Activated CD4-positive, alpha-beta T cell treated with anti-CD3 and anti-CD28 coated beads, Interleukin-2, amount 10 ng/mL, durations not matched to agents 24 days and 14 days (primary cell): Measurements from ENCODE around the gene RPL39. TPM values are rescaled to one million over a fixed set of nuclear protein-coding genes. Genes with fewer than 3 reads are reported as not detected.
A peak's percentile ranks its signal among the peaks of the same experiment; 100 is the strongest.
"Not testable (repeated sequence)": the region's sequence is repeated elsewhere in the genome, so short reads cannot be mapped to it uniquely, and the experiment has no call there.

Experiments
- DNase-seq: peaks from one replicate; pipeline ENCODE4 v3.0.0; 2022
- H3K27ac Mint-ChIP-seq: one replicate; pipeline ENCODE4 v1.8.0; 2022; ENCODE audit warnings: mild to moderate bottlenecking, mixed read lengths
- H3K27me3 Mint-ChIP-seq: one replicate; pipeline ENCODE4 v1.8.0; 2022; ENCODE audit warnings: mixed read lengths
- H3K36me3 Mint-ChIP-seq: one replicate; pipeline ENCODE4 v1.8.0; 2022; ENCODE audit warnings: low read depth, mild to moderate bottlenecking, mixed read lengths
- H3K4me1 Mint-ChIP-seq: one replicate; pipeline ENCODE4 v1.8.0; 2021; ENCODE audit warnings: mixed read lengths
- H3K4me3 Mint-ChIP-seq: one replicate; pipeline ENCODE4 v1.8.0; 2022; ENCODE audit warnings: mild to moderate bottlenecking, moderate library complexity, mixed read lengths
- H3K9me3 Mint-ChIP-seq: one replicate; pipeline ENCODE4 v1.8.0; 2021; ENCODE audit warnings: mixed read lengths
- intact Hi-C: fragments of 100-400 bp; cut with micrococcal nuclease; formaldehyde crosslinking; loops from one replicate; pipeline ENCODE4 v1.15.1; 2023
- total RNA-seq: library from RNA; stranded (reverse); gene quantifications from 2 replicates; pipeline ENCODE4 v1.2.3, GENCODE V29; 2022

Gene RPL39
- total RNA-seq: 2,109 and 2,135 TPM in 2 replicates

GRCh38 chrX:119791437-119792231 is at the start of gene RPL39:
TSS of gene RPL39 (minus strand) at chrX:119791630. CDS start at chrX:119791576, 54 bp downstream.
- Mint-ChIP-seq H3K36me3 (peaks cover 38% of the 10 kb centered on the region), H3K9me3 (no peaks in the 10 kb centered on the region), H3K27me3 (no peaks in the 10 kb centered on the region), H3K4me3 (peak within 1 kb of the TSS; percentile 93), H3K4me1 (peaks cover 14% of the 10 kb centered on the region), H3K27ac (peak within 1 kb of the TSS; percentile 97)
- intact Hi-C loops: loop anchor here (1.0 to 5.0 kb wide), 7 partner anchors 34 to 152 kb away; partner anchors contain the start of genes NDUFA1, NKAP, RNF113A and SEPTIN6
- peak; percentile 94 for DNase-seq

GRCh38 chrX:119833905-119834304 is 42.5 kb upstream of the RPL39 start:
- Mint-ChIP-seq H3K4me1 (no peaks in the 10 kb centered on the region), H3K36me3 (peaks cover 50% of the 10 kb centered on the region), H3K27ac (no peak overlapping the region), H3K9me3 (no peaks in the 10 kb centered on the region), H3K27me3 (no peaks in the 10 kb centered on the region), H3K4me3 (no peak overlapping the region)
- intact Hi-C loops: no loop called here
- DNase-seq: no peak

- Mint-ChIP-seq H3K4me3 (no peak overlapping the region), H3K36me3 (peaks cover 22% of the 10 kb centered on the region), H3K27me3 (no peaks in the 10 kb centered on the region), H3K27ac (no peak overlapping the region), H3K4me1 (peaks cover 2% of the 10 kb centered on the region), H3K9me3 (no peaks in the 10 kb centered on the region)
- no peak for DNase-seq
- intact Hi-C loops: no loop called here
Measured at GRCh38 chrX:119828446-119828845, 37.0 kb upstream of the RPL39 start.

DNA sequence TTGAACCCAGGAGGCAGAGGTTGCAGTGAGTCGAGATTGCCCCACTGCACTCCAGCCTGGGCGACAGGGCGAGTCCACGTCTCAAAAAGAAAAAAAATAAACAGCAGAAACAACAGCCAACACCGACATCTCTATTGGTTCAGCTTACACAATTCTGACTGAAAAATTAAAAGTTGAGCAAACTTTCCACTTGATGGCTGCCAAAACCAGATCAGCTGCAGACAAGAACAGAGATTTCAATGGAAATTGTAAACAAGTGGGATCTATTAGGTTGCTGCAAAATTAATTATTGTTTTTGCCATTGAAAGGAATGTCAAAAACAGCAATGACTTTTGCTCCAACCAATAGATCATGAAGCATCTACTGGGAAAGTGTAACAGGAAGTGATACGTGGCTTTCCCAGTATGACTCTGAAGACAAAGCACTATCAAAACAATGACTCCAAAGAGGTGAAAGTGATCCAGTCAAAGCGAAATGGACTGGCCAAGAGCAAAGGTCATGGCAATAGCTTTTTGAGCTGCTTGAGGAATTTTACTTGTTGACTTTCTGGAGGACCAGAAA is 35.0 kb upstream of the RPL39 start:
- no peaks in the 10 kb centered on the region for H3K9me3 Mint-ChIP-seq
- peak; percentile 63 for DNase-seq
- H3K4me3 Mint-ChIP-seq: no peak overlapping the region
- H3K36me3 Mint-ChIP-seq: peaks cover 18% of the 10 kb centered on the region
- H3K27ac Mint-ChIP-seq: peak overlapping the region; percentile 45
- intact Hi-C loops: loop anchor here (2.0 kb wide), 2 partner anchors 36 to 70 kb away; partner anchors contain the start of gene RPL39
- no peaks in the 10 kb centered on the region for H3K27me3 Mint-ChIP-seq
- peaks cover 4% of the 10 kb centered on the region for H3K4me1 Mint-ChIP-seq

GRCh38 chrX:119824221-119824620 is 32.8 kb upstream of the RPL39 start:
- H3K4me3 Mint-ChIP-seq, H3K36me3 Mint-ChIP-seq, intact Hi-C loops, H3K4me1 Mint-ChIP-seq, H3K27ac Mint-ChIP-seq, DNase-seq, H3K9me3 Mint-ChIP-seq, H3K27me3 Mint-ChIP-seq: not testable (repeated sequence)

DNA sequence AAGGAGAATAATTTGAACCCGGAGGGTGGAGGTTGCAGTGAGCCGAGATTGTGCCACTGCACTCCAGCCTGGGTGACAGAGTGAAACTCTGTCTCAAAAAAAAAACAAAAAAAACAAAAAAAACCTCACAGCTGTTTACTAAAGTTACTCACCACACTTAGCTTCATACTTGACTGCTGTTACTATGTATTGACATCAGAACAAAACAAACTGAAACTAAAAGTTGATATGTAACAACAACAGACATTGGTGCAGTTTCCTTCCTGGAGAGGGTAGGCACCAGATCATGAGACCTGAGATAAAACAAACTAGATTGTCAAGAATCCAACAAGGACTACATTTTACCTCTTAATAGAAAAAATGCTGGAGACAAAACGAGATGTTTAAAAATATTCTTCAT is 30.3 kb upstream of the RPL39 start:
- peak; percentile 75 for DNase-seq
- intact Hi-C loops, H3K4me1 Mint-ChIP-seq, H3K27me3 Mint-ChIP-seq, H3K9me3 Mint-ChIP-seq, H3K36me3 Mint-ChIP-seq: not testable (repeated sequence)
- Mint-ChIP-seq H3K27ac (peak overlapping the region; percentile 91), H3K4me3 (peak overlapping the region; percentile 69)

GRCh38 chrX:119817130-119817690 is 25.8 kb upstream of the RPL39 start:
- no peaks in the 10 kb centered on the region for H3K36me3 Mint-ChIP-seq
- intact Hi-C loops: no loop called here
- H3K9me3 Mint-ChIP-seq: no peaks in the 10 kb centered on the region
- peak overlapping the region; percentile 32 for H3K27ac Mint-ChIP-seq
- peaks cover 4% of the 10 kb centered on the region for H3K4me1 Mint-ChIP-seq
- DNase-seq: no peak
- H3K27me3 Mint-ChIP-seq: no peaks in the 10 kb centered on the region
- H3K4me3 Mint-ChIP-seq: no peak overlapping the region

DNA sequence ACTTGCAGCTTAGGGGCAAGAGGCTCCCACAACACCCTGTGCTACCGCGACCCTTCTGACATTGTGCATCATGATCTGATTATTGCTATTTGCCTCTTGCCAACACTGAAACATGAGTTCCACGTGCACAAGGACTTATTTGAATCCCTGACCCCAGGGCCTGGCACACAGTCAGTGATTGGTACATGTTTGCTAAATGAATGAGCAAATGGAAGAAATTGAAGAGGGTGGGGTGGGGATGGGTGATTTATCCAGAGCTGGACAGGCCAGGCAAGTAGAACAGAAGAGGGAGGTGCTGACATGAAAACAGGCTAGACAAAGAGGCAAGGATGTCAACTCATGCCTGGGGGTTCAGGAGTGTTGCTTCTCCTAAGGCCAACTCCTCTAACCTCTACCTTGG is 24.9 kb upstream of the RPL39 start:
- H3K27me3 Mint-ChIP-seq: no peaks in the 10 kb centered on the region
- H3K4me3 Mint-ChIP-seq: no peak overlapping the region
- intact Hi-C loops: no loop called here
- H3K36me3 Mint-ChIP-seq: no peaks in the 10 kb centered on the region
- DNase-seq: no peak
- H3K27ac Mint-ChIP-seq: no peak overlapping the region
- H3K9me3 Mint-ChIP-seq: no peaks in the 10 kb centered on the region
- H3K4me1 Mint-ChIP-seq: peaks cover 2% of the 10 kb centered on the region

- H3K4me3 Mint-ChIP-seq: no peak overlapping the region
- intact Hi-C loops: no loop called here
- no peak overlapping the region for H3K27ac Mint-ChIP-seq
- no peaks in the 10 kb centered on the region for H3K4me1 Mint-ChIP-seq
- H3K36me3 Mint-ChIP-seq: peaks cover 2% of the 10 kb centered on the region
- H3K9me3 Mint-ChIP-seq: no peaks in the 10 kb centered on the region
- no peak for DNase-seq
- no peaks in the 10 kb centered on the region for H3K27me3 Mint-ChIP-seq
Measured at GRCh38 chrX:119809185-119809666, 17.8 kb upstream of the RPL39 start.

- DNase-seq, H3K36me3 Mint-ChIP-seq, H3K4me3 Mint-ChIP-seq, intact Hi-C loops, H3K27ac Mint-ChIP-seq, H3K27me3 Mint-ChIP-seq, H3K9me3 Mint-ChIP-seq, H3K4me1 Mint-ChIP-seq: not testable (repeated sequence)
Measured at GRCh38 chrX:119808461-119808860, 17.0 kb upstream of the RPL39 start.

- H3K4me3 Mint-ChIP-seq: no peak overlapping the region
- H3K4me1 Mint-ChIP-seq: no peaks in the 10 kb centered on the region
- peaks cover 2% of the 10 kb centered on the region for H3K36me3 Mint-ChIP-seq
- no peak overlapping the region for H3K27ac Mint-ChIP-seq
- no peaks in the 10 kb centered on the region for H3K9me3 Mint-ChIP-seq
- no peak for DNase-seq
- intact Hi-C loops: no loop called here
- no peaks in the 10 kb centered on the region for H3K27me3 Mint-ChIP-seq
Measured at GRCh38 chrX:119802546-119802945, 11.1 kb upstream of the RPL39 start.

DNA sequence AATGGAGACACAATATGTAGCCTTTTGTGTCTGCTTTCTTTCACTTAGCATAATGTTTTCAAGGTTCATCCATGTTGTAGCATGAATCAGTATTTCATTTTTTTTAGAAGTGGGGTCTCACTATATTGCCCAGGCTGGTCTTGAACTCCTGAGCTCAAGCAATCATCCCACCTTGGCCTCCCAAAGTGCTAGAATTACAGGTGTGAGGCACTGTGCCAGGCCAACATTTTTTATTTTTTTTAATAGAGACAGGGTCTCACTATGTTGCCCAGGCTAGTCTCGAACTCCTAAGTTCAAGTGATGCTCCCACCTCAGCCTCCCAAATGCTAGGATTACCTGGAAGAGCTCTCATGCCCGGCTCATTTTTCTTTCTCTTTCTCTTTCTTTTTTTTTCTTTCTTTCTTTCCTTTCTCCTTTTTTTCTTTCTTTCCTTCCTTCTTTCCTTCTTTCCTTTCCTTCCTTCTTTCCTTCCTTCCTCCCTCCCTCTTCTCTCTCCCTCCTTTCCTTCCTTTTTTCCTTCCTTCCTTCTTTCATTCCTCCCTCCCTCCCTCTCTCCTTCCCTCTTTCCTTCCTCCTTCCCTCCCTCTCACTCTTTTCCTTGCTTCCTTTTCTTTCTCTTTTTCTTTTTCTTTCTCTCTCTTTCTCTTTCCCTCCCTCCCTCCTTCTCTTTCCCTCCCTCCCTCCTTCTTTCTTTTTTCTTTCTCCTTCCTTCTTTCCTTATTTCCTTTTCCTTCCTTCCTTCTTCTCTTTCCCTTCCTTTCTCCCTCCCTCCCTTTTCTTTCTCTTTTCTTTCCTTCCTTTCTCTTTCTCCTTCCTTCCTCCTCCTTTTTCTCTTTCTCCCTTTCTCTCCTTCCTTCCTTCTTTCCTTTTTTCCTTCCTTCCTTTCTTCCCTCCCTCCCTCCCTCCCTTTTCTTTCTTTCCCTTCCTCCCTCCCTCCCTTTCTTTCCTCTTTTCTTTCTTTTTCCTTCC is 10.1 kb upstream of the RPL39 start:
- H3K9me3 Mint-ChIP-seq: no peaks in the 10 kb centered on the region
- H3K36me3 Mint-ChIP-seq: peaks cover 2% of the 10 kb centered on the region
- H3K4me1 Mint-ChIP-seq: no peaks in the 10 kb centered on the region
- DNase-seq: no peak
- intact Hi-C loops: no loop called here
- H3K27ac Mint-ChIP-seq: no peak overlapping the region
- H3K4me3 Mint-ChIP-seq: no peak overlapping the region
- H3K27me3 Mint-ChIP-seq: no peaks in the 10 kb centered on the region

- peak; percentile 79 for DNase-seq
Measured at GRCh38 chrX:119790977-119791436, 423 bp downstream of the RPL39 start.

More at GRCh38 chrX:119790977-119791436, 423 bp downstream of the RPL39 start:
- Mint-ChIP-seq H3K4me1 (peaks cover 14% of the 10 kb centered on the region), H3K36me3 (peaks cover 42% of the 10 kb centered on the region), H3K27ac (peak overlapping the region; percentile 97), H3K4me3 (peak overlapping the region; percentile 93), H3K9me3 (no peaks in the 10 kb centered on the region), H3K27me3 (no peaks in the 10 kb centered on the region)
- intact Hi-C loops: loop anchor here (1.0 to 5.0 kb wide), 7 partner anchors 34 to 152 kb away; partner anchors contain the start of genes NDUFA1, NKAP, RNF113A and SEPTIN6
